Skin epidermis (tissue), 12 donors: ENCODE measurements around the gene RND2.
"Not testable (repeated sequence)": the region's sequence is repeated elsewhere in the genome, so short reads cannot be mapped to it uniquely, and the experiment has no call there.

Experiments used
- H3K27ac ChIP-seq, 21 experiments: fragments of 200-600 bp; sonication (generic) in 11 of 21; one replicate each; pipeline ENCODE4 v1.5.0; 2020; ENCODE audit warnings: mild to moderate bottlenecking in 3 of 21, inconsistent platforms in 2 of 21, moderate library complexity in 2 of 21
- H3K4me3 ChIP-seq, 7 experiments: fragments of 200-600 bp; sonication (generic) in 2 of 7; one replicate each; pipeline ENCODE4 v1.5.0; 2020; ENCODE audit warnings: inconsistent platforms in 2 of 7, mild to moderate bottlenecking in 2 of 7, moderate library complexity in 1 of 7

Gene RND2

DNA sequence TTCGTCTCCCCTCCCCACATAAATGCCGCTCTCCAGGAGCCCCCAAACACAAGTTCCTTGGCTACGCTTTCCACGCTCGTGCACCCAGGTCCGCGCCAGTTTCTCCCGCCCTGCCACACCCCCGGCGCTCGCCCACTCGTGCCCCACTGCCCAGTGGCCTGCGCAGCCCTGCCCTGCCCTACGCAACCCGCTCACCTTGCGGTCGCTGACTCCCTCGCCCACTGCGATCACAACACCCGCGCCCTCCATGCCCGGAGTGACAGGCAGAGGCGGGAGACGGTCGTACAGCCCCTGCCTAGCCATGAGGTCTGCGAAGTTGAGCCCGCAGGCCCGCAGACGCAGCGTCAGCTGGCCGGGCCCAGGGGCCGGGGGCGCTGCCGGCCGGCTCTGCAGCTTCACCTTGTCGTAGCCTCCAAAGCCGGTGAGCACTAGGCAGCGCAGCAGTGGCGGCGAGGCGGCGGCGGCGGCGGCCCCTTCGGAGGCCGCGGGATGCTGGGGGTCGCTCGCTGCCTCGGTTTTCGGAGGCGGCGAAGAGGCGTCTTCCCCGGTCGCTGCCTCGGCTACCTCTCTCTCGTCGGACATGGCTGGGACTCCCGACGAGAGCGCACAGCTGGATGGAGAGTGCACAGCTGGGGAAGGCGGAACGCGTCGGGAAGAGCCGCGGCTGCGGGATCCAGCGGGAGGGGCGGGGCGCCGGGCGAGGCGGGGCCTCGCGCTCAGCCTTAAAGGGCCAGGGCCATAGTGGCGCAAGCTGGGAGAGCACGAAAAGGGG, 3.1 kb upstream of the RND2 start, which contains the start of gene VAT1:
TSS of gene VAT1 (minus strand) at position 645 of the 772 bp plus-strand sequence. CDS start at position 582, 63 bp downstream.
- Histone ChIP-seq H3K27ac (peak within 1 kb of the TSS; percentile 37 to 90 (median 84)), H3K4me3 (peak within 1 kb of the TSS; percentile 86 to 99 (median 96))

DNA sequence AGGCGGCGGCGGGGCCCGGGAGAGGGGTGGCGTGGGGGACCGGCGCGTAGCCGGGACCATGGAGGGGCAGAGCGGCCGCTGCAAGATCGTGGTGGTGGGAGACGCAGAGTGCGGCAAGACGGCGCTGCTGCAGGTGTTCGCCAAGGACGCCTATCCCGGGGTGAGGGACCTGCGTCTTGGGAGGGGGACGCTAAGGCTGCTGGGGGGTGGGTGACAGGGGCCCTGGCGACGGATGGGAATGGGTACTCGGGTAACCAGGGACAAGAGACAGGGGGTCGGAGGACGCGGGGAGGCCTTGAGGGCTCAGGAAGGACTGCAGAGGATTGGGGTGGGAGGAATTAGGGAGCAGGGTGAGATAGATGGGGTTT, 243 bp downstream of the RND2 start:
- H3K27ac ChIP-seq: peak overlapping the region in 2 of 21 experiments; percentile 3 to 34
- peak overlapping the region; percentile 37 to 54 (median 44) for H3K4me3 ChIP-seq

DNA sequence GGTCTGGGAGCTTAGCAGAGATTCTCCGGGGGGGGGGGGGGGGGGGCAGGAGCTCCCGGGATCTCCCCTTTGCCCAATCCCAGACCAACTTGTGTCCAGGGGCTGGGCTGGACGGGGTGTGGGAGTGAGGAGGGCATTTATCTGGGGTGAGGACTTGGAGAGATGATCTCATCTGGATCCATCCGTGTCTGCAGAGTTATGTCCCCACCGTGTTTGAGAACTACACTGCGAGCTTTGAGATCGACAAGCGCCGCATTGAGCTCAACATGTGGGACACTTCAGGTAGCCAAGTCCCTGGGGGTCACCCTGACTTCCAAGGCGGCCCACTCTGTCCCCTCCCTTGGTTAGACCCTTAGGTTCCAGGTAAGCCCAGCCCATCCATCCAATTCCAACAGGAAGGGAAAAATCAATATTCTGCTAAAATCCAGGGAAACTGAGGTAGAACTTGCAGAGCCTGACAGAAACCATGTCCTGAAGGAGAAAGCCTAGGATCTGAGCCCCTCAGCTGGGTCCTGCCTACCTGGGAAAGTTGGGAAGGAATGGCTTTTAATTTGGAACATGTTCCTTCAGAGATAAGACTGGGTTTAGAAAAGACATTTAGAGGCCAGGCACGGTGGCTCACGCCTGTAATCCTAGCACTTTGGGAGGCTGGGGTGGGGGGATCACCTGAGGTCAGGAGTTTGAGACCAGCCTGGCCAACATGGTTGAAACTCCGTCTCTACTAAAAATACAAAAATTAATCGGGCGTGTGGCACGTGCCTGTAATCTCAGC, 921 bp downstream of the RND2 start:
- peak overlapping the region in 1 of 21 experiments; percentile 3 for H3K27ac ChIP-seq
- peak overlapping the region in 2 of 7 experiments; percentile 50 for H3K4me3 ChIP-seq

DNA sequence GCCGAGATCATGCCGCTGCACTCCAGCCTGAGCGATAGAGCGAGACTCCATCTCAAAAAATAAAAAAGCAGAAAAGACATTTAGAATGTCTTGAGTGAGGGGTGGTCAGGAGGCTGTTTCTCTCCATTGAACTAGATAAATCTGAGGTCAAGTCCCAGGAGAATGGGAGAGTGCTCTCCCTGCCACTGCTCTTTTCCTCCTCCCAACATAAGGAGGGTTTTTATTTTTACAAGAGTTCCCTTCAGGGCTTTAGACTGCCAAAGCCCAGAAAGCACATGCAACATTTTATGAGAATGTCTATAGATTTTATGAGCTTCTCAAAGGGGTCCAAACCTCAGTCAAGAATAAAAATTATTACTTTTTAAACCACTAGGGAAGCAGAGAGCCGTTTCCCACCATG, 1.6 kb downstream of the RND2 start:
- no peak overlapping the region for H3K27ac ChIP-seq

DNA sequence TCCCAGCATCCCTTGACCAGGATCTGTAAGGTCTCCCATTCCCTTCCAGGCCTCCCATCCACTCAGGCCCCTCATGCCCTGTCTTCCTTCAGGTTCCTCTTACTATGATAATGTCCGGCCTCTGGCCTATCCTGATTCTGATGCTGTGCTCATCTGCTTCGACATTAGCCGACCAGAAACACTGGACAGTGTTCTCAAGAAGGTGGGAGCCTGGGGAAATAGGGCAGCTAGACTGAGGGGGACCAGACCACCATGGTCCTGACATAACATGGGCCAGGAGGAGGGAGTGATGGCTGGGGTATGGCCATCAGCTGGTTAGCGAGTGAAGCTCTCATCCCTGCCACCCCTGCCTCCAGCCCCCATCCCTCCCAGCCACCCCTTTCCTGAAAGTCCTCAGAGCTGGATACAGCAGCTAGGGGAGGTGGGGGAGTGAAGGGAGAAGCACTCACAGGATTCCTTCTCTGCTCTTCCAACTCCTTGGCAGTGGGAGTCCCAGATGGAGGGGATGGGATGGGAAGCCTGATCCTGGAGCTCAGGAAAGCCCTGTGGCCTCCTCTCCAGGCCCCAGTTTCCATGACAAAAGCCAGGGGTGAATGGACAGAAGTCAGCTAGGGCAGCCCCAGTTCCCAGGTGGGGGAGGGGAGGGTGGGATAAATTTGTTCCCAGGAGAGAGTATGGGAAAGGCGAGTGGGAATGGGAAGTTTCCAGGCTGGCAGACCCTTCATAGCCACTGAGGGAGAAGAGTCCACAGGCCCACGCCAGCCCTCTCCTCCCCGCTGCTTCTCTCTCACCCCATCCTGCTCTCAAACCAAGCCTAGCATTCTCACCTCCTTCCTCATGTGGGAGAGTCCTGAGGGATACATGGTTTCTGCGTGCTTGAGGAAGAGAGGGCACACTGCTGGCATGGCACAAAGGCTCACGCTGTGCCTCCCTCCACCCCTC, 2.3 kb downstream of the RND2 start:
- no peak overlapping the region for H3K27ac ChIP-seq
- H3K4me3 ChIP-seq: no peak overlapping the region

More for the DNA sequence above, 1.6 kb downstream of the RND2 start:
- H3K4me3 ChIP-seq: no peak overlapping the region

DNA sequence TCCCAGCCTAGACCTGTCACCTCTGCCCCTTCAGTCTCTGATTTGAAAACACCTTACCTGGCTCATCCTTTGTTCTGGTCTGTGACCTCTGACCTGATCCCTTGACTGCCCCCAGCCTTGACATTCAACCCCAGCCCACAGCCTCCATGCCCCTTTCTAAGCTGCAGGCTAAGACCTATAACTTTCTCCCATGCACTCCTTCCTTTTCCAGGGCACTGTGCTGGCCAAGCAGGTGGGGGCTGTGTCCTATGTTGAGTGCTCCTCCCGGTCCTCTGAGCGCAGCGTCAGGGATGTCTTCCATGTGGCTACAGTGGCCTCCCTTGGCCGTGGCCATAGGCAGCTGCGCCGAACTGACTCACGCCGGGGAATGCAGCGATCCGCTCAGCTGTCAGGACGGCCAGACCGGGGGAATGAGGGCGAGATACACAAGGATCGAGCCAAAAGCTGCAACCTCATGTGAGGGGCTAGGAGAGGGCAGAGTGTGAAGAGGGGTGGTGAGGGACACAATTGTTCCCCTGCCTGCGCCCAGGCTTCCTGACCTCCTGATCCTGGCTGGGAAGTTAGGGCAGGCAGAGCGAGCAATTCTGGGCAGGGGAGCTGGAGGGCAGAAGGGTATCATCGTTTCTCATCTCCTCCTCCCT, 3.3 kb downstream of the RND2 start:
- H3K4me3 ChIP-seq: no peak overlapping the region
- no peak overlapping the region for H3K27ac ChIP-seq

DNA sequence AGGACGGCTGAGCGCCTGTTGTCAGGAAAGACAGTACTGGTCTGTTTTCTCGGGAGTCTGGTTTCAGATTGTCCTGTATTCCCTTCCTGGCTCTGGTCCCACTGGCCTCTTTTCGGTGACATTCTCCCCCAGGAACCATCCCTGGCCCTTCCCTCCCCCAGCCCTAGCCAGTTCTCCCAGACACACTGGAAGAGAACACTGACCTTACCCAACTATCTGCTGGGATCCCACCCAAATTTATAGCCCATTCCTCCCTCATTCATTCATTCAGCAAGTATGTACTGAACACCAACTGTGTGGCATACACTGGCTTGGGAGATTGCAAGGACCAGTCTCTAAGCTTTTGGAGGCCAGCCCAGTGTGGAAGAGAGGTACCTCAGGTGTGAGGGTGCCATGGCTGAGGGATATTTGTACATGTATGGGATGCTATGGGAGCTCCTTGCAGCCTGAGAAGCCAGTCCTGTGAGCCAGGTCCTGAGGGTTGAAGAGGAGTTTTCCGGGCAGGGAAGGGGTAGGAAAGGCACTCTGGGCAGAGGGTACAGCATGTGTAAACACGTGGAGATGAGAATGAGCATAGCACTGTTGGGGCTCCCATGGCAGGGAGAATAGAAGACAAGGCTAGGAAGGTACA, 5.2 kb downstream of the RND2 start:
- Histone ChIP-seq H3K27ac (no peak overlapping the region), H3K4me3 (no peak overlapping the region)

DNA sequence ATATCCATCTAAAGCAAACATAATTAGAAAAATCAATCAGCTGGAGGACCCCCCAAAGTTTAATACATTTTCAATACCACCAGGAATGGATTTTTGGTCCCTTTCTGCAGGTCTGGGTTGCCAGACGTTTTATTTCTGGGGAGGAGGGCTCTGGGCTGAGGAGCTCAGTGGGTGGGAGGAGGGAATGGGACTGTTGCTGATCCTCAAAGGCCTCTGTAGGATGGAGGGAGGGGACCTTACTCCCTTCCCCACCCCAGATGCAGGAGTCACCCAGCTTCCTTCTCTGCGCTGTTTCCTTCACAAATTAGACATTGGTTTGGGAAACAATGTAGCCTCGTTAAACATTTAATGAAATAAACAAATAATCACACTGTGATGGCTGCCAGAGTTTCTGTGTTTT, 6.6 kb downstream of the RND2 start:
- Histone ChIP-seq H3K27ac (no peak overlapping the region), H3K4me3 (no peak overlapping the region)

DNA sequence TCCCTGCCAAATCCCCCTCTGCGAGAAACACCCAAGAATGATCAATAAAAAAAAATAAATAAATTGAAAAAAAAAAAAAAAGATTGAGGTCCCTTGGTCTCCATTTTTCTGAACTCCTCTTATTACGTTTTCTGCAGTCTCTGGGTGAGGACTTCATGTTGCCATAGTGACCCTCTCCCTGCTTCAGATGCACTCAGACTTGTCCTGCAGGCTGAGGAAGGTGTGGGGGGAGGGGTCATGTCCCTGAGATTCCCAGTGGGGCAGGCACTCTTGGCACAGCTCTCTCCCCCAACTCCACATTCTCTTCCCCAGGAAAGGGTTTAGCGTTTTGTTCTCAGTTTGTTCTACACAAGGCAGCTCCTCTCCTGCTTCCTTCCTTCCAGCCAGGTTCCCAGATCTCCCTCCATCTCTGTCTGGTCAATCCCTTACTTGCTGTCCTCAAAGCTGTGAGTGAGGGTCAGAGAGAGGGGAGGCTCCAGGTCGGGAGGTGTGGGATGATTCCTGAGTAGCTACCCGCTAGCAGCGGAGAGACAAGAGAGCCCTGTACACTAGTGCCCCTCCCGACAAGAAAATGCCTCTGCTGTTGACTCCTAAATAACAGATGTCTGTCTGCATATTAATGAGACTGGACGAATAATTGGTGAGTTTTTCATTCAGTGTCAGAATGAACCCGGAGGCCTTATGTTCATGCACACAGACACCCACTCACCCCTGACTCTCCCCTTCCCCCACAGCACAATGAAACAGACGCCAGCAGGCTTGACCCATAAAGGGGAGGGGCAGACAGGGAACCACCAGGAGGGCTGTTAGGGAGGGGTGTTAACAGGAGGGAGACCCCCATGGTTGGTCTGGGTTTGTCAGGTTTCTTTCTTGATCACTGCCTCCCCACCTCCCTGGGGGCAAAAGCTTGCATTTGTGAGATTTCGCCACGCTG, 9.2 kb downstream of the RND2 start:
- Histone ChIP-seq H3K27ac (no peak overlapping the region), H3K4me3 (no peak overlapping the region)

DNA sequence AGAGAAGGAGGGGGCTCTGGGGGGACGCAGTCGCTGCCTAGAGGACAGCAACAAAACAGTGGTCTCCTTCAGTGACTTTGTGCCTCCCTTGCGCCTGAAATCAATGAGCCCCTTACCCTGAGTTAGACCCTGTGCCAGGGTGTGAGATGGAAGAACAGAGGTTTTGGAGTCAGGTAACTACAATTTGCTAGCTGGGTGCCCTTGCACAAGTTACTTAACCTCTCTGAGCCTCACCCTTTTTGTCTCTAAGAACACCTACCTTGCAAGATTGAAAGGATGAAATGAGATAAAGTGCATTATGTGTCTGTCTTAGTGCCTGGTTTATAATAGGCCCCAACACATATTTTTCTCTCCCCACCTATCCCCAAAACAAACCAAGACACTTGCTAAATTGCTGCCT, 9.9 kb downstream of the RND2 start:
- Histone ChIP-seq H3K4me3 (no peak overlapping the region), H3K27ac (no peak overlapping the region)

DNA sequence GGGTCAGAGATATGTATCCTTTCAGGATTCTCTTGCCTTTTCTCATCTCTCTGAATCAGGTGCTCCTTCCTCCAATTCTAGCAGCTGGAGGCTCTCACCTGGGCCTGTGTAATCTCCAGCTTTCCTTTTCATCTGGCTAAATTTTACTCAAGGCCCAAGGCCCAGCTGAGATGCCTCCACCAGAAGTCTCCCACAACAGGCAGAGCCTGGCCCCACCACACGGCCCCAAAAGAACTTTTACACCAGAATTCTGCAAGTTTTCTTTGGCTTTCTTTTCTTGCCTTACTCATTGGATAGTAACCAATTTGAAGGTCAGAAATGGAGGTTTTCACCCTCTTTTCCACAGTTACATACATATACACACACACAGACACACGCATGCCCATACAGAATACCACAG, 14.6 kb downstream of the RND2 start:
- H3K4me3 ChIP-seq: no peak overlapping the region
- H3K27ac ChIP-seq: no peak overlapping the region

DNA sequence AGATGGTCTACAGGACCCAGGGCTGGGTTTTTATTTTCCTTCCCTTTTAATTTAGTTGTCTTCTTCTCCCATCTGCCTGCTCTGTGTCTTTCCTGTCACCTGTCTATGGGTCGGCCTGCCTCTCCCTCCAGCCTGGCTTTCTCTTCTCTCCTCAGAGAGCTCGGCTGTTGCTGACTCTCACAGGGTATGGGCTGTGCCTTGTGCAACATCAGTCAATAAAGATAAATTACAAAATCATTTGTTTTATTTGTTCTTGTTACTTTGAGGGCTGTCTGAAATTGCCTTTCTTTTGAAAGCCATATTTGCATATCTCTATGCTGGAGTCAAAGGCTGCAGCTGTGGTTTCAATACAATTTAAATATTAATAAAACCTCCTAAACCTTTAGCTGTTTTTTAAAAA, 15.6 kb downstream of the RND2 start:
- Histone ChIP-seq H3K4me3 (no peak overlapping the region), H3K27ac (no peak overlapping the region)

DNA sequence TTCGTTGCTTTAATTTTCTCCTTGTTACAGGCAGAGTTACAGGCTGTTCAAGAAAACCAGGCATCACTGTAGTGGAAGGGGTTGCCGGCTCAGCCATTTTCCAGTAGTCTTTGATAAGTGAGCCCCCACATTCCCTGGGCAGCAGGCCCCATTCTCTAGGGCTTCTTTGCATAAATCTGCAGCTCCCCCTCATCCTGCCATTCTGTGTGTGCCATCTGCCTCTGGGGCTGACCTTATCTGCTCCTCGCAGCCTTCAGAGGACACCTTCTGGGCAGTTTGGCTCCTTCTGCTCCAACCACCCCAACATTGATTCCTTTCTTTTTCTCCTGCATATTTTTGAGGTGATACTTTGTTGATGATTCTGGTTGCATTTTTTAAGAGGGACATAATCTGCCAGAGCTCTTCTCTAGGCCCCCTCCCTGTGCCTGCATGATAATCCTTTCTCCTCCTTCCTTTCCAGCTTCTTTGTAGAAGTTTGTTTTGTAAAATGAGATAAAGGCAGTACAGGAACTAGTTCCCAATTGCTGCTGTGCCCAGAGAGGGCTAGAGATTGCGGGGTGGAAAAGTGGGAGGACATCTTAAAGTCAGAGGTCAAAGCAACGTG, 17.1 kb downstream of the RND2 start:
- no peak overlapping the region for H3K27ac ChIP-seq

DNA sequence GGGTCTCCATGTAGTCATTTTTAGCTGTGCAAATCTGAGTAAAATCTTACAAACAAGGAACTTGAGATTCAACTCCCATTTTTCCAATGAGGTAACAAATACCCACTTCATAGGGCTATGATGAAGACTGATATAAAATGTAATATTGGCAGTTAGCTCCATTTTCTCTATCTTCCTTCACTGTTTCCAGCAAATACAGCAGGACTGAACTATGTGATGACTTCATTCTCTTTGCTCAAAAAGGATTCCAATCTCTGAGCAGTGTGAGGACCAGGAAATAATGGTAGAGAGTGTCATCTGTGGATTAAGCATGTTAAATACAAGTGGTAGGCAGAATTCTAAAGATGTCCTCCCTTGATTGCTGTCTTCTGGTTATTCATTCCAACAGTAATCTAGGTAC, 18.3 kb downstream of the RND2 start:
- no peak overlapping the region for H3K4me3 ChIP-seq
- no peak overlapping the region for H3K27ac ChIP-seq

More for the DNA sequence above, 17.1 kb downstream of the RND2 start:
- no peak overlapping the region for H3K4me3 ChIP-seq

DNA sequence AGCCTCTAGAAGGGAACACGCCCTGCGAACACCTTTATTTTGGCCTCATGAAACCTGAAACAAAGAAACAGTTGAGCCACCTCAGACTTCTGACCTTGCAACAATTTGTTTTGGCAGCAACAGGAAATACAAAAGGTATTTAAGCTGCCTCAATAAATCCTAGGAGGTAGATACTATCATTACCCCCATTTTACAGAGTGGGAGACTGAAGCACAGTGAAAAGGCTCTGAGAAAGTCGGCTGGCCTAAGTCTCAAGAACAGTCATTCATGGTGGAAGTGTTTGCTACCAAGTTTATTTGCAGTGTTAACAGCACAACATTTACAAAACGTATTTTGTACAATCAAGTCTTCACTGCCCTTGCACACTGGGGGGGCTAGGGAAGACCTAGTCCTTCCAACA, 19.0 kb downstream of the RND2 start:
- H3K27ac ChIP-seq: no peak overlapping the region

DNA sequence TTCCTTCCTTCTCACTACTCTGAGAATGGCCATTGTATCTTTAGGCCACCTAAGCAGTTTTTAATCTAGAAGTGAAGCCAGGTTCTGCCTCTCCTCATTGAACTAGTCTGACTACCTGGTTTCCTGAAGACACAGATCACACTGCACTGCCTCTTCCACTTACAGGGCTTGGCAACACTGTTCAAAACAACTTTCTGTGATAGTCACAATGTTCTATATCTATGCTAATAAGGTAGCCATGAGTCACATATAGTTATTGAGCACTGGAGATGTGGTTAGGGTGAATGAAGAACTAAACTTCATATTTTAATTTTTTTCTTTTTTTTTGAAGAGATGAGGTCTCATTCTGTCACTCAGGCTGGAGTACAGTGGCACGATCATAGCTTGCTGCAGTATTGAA, 26.9 kb downstream of the RND2 start:
- Histone ChIP-seq H3K27ac (no peak overlapping the region), H3K4me3 (no peak overlapping the region)

More for the DNA sequence above, 19.0 kb downstream of the RND2 start:
- no peak overlapping the region for H3K4me3 ChIP-seq

DNA sequence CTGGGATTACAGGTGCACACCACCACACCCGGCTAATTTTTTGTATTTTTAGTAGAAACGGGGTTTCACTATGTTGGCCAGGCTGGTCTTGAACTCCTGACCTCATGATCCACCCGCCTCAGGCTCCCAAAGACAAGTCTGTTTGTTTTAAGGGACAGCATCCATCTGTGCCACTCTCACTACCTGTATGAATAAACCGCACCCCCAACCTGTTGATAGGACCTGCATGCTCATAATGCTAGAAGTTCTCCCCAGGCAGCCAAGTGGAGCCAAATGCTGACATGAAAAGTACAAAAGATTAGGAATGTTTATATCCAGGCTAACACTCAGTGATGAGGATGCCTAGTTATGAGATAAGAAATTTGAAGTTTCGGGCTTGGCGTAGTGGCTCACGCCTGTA, 28.0 kb downstream of the RND2 start:
- not testable (repeated sequence) for H3K4me3 ChIP-seq, H3K27ac ChIP-seq

DNA sequence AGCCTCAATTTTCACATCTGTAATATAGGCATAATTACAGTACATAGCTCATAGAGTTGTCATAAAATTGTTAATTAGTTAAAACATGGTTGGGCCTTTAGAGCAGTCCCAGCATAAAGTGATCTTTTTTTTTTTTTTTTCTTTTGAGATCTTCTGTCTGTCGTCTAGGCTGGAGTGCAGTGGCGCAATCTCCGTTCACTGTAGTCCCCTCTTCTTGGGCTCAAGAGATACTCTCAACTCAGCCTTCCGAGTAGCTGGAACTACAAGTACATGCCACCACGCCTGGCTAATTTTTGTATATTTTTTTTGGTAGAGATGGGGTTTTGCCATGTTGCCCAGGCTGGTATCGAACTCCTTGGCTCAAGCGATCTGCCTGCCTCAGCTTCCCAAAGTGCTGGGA, 31.0 kb downstream of the RND2 start:
- no peak overlapping the region for H3K4me3 ChIP-seq
- H3K27ac ChIP-seq: no peak overlapping the region
